Stimulated activated CD8-positive, alpha-beta memory T cell treated with anti-CD3 and anti-CD28 coated beads, Interleukin-12 subunit alpha, Interleukin-12 subunit beta, amount 100 ng/mL, for 4 hours (primary cell): ENCODE measurements around the gene NFX1.

ENCODE experiments used
- DNase-seq: peaks from one replicate; pipeline ENCODE4 v3.0.0-alpha.2; 2020; ENCODE audit warnings: low read depth

The NFX1 gene

DNA sequence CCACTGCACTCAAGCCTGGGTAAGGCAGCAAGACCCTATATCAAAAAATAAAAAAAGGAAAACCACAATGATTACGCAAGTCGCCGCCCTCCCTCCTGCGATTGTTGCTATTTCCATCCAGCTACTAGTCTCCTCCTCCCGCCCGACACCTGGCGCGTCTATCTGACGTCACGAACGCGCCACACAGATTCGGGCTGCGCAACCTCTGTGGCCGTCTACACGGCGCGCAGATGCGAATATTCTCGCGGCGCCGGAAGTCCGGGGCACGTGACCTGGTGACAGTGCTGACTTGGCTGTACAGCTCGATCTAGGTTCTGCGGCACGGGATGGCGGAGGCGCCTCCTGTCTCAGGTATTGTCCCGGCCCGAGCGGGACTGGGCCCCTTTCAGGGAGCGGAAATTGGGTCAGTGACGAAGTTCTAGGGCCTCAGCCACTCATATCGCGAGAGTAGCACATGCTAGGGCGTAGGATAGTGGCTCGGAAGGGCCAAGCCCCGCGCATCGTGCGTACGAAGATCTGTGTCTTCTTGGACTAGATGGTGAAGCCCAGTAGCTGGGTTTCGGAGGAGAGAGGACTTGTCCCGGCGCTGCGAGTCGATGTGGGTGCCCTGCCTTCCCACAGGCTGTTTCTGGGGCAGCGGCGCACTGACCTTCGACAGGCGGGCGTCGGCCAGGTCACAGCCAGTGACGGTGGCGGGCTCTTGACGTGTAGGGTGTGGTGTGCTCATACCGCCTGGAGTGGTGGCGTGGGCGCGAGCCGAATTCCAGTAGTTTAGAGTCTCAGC lies at the start of gene NFX1:
TSS of gene NFX1 (plus strand) at position 270 of the 784 bp plus-strand sequence. CDS start at position 327, 57 bp downstream.
- peak; percentile 98 for DNase-seq

DNA sequence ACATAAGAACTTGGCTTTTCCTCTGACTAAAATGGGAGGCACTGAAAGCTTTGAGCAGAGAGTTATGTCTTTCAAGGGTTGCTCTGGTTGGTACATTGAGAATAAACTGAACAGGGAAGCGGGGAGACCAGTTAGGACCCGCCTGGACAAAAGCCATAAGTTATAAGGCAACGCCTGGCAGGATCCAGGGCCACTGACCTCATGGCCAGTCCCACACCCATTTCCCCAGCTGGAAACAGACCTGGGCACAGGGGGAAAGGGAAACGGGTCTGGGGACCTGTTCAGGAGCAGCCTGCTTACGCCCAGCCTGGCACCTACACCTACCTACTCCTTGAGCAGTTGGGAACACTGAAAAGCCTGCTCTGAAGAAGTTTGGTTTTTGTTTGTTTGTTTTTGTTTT lies 49.0 kb upstream of the NFX1 start:
- no peak for DNase-seq

DNA sequence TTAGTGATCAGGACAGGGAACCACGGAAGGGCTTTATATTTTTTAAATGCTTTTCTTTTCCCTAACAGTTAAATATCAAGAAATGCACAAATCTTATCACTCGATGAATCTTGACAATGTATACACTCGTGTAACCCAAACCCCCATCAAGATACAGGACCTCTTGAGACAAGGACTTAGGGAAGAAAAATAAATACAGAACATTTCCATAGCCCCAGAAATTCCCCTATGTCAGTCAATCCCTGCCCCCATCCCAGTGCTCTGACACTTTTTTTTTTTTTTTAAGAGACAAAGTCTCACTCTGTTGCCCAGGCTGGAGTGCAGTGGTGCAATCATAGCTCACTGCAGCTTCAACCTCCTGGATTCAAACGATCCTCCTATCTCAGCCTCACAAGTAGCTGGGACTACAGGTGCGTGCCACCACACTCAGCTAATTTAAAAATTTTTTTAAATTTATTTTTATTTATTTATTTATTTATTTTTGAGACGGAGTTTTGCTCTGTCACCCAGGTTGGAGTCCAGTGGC lies 47.6 kb upstream of the NFX1 start:
- no peak for DNase-seq

DNA sequence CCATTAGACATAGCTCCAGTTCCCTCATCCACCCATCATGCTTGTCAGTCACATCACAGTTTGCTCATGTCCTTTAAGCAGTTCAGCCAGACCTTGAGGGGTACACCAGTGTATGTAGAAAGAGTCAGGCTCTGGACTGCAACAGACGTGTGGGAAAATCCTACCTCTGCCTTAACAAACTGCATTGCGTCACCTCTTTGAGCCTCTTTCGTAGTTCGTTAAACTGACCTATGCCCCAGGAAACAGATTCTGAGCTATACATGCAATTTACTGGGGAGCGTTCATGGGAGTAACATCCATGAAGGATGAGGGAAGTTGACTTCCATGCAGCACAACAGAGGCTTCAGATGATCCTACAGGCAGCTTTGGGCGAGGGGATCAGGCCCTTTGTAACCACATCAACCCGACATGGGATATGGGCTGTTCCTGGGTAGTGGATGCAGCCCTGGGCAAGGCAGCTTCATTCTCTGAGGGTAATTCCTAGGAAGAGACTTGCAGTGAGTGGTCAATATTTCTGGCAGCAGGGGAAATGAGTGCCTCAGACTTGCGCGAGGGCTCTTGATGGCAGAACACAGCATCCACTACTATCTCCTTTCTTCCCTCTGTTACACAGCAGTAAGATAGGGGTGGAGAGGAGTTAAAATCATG lies 46.1 kb upstream of the NFX1 start:
- DNase-seq: no peak

DNA sequence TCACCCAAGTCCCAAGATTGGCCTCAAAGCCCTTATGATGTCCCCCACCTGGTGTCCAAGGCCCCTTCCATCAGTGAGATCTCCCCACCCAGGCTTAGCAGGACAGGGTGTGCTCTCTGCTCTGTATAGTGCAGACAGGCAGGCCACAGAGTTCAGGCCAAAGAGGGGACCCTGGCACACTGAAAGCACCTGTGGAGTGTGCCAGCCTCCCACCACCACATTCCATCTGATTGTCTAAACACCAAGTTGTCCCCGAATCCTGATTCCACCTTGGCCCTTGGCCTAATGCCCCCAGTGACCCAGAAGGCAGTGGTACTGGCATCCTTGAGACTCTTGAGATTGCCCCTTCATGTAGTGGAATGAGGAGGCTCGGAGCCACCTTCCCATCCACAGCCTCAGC lies 45.0 kb upstream of the NFX1 start:
- no peak for DNase-seq

DNA sequence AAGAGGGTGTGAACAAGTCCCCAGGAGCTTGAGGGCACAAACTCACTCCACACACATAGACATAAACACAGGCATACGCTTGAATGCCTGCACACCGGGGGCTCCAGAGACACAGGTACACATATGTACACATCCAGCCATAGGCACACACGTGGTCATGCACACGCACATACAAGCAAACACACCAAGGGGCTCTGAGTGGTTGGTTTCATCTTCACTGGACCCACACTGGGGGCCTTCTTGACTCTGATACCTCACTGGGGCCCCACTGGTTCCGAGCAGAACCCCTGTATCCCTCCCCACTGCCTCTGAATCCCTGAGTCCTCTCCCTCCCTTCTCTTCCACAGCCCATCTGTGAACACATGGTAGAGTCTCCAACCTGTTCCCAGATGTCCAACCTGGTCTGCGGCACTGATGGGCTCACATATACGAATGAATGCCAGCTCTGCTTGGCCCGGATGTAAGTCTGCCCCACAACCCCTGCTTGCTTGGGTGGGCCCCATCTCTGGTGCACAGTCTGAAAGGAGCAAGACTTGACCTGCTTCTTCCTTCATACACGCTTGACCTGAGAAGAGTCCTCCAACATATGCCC lies 44.0 kb upstream of the NFX1 start:
- DNase-seq: no peak

DNA sequence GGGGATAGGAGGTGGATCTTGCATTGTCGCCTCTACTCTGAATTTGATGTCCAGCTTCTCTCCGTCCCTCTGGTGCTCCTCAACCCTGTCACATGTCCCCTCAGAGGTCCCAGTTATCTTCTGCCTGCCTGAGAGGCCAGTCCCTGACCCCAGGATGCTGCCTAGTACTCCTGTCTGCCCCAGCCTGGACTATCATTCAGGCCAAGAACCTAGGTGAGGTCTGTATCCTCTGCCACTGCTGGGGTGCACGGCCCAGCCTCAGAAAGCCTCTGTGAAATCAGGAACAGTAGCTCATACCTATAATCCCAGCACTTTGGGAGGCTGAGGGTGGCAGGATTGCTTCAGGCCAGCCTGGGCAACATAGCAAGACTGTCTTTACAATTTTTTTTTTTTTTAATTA lies 41.7 kb upstream of the NFX1 start:
- no peak for DNase-seq

DNA sequence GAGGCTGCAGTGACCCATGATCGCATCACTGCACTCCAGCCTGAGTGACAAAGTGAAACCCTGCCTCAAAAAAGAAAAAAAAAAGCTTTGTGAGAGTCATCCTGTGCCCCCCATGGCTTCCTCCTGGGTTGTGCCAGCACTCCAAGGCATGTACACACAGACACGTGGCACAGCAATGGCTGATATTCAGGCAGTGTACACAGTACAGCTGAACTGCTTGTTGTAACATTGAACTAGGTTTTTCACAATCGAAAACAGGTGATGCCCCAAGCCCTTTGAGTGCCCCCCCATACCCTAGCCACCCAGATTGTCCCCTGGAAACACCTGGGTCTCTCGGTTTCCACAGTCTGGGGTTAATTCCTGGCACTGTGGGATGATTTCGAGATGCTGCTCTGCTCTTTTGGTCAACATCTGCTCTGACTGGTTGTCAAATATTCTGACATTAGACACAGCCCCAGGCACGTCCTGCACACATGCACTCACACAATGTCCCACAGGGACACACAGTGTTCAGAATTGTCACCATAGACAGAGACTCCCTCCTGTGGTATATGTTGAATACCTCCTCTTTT lies 41.1 kb upstream of the NFX1 start:
- no peak for DNase-seq

DNA sequence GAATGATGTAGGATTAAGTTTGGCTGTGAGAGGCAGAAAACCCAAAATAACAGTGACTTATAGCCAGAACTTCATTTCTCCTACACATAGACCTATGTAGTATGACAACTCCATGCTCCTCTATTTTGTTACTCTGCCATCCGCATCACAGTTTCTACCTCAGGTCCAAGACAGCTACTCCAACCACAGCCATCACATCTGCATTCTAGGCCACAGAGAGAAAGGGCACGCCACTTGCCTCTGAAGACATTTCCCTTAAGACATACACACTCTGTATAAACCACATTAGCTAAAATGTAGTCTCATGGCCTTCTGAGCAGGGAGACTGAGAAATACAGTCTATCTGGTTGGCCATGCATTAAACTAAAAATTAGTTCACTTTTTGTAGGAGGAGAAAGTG lies 40.3 kb upstream of the NFX1 start:
- no peak for DNase-seq

DNA sequence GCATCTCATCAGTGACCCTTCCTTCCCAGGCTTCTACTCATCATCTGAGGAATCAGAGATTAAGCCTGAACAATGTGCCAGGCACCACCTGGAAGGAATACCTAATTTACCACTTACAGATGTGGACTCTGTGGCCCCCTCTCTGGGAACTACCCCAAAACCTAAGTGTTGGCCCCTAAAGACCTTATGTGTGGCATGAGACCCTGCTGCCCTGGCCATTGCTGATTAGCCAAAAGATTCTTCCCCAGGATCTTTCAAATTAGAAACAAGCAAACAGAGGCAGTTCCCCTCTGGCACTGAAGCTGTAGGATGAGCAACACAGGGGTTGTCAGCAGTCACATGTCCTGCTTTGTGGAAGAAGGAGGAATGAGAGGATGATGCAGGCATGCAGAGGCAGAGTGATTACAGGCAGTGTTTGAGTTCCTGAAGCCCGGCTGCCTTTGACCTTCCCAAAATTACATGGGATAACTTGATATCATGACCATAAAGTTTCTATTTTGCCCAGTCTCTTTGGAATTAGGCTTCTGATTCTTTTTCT lies 39.8 kb upstream of the NFX1 start:
- no peak for DNase-seq

DNA sequence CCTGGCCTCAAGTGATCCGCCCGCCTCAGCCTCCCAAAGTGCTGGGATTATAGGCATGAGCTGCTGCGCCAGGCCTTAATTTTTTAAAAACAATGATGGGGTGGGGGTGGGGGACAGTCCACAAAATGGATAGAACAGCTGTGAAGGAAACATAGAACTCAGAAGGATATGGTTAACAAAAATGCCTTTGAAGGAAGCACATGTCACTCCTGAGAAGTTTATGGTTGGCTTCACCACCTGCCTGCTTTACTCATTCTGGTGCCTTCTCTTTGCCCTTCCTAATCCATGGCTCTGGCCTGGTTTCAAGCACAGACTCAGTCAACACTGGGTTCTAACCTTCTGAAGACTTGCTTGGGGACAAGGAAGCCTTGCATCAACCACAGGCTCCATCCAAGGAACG lies 36.1 kb upstream of the NFX1 start:
- no peak for DNase-seq

DNA sequence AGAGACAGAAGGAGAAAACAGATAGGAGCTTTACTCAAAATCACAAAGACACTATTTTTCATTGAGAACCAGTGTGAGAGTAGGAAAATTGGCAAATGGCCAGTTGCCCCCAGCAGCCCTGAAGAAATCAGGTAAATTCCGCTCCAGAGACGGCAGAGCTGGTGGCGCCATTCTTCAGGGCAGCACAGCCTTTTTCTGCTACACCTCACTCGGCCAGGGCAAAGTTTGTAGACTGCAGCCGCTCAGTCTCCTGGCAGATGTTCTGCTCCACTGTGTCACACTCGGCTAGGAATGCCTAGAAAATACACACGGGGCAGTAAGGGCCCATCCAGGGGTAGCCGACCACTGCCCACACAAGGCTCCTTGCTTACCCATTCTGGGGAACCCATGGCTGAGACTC lies 35.3 kb upstream of the NFX1 start:
- DNase-seq: no peak

DNA sequence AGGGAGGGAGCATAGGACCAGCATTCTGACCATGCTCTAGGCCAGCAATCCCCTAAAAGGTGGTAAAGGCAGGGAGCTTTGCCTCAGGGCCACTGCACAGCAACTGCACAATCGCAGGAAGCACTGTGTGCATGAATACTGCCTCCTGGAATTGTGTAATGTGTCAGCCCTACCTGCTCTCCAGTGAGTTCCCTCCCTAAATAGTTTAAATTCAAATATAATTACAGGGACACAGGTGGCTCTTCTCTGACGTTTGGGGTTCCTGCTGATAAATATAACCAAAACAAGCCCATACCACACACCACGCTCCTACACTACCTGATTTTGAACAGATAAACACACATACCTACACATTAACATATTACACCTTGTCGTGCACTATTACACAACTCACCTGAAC lies 34.8 kb upstream of the NFX1 start:
- no peak for DNase-seq

DNA sequence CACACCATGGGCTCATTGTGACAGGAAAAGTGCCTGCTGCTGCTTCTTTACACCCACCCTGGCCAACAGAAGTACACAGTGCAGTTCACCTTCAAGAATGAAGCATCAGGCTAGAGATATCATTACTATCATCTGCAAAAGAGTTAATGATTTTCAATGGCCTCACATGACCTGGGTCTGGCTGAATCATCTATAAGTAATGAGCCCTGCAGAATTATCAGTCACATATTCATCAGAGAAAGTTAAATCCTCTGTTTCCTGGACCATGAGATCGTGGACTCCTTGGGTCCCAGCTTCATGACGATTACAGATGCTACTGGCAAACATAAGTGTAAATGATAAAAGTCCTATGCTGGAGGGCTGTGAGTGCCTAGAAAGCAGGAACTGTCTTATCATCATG lies 34.1 kb upstream of the NFX1 start:
- DNase-seq: no peak

DNA sequence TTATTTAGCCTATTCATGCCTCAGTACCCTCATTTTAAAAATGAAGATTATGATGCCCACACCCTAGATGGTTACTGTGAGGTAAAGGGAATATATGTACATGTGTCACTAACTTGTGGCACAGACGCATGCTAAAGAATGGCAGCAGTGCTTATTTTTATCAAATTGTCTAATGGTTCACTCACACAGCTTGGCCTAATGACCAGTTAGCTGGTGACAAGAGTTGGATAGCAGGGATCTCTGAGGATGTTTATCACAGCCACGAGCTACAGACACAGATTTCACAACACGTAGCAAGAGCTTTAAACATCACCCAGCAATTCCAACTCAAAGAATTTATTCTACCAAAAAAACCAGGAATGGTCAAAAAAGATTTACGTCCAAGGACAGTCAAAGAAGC lies 33.0 kb upstream of the NFX1 start:
- no peak for DNase-seq

DNA sequence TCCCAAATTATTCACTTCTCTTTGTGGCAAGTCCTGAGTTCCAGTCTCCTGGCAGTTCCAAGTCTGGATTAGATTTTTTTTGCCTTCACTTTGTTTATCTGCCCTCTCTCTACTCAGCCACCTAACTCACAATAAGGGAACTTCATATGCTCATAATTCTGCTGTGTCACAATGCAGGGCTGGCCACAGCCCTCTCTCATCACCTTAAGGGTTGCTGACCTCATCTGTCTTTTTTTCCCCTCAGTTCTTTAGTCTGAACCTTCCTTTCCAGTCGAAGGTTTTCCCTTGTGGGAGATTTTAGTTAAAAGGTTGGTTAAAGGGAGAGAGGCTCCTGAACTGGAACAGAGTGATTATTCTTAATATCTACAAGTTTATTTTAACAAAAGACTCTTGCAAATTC lies 29.9 kb upstream of the NFX1 start:
- no peak for DNase-seq

DNA sequence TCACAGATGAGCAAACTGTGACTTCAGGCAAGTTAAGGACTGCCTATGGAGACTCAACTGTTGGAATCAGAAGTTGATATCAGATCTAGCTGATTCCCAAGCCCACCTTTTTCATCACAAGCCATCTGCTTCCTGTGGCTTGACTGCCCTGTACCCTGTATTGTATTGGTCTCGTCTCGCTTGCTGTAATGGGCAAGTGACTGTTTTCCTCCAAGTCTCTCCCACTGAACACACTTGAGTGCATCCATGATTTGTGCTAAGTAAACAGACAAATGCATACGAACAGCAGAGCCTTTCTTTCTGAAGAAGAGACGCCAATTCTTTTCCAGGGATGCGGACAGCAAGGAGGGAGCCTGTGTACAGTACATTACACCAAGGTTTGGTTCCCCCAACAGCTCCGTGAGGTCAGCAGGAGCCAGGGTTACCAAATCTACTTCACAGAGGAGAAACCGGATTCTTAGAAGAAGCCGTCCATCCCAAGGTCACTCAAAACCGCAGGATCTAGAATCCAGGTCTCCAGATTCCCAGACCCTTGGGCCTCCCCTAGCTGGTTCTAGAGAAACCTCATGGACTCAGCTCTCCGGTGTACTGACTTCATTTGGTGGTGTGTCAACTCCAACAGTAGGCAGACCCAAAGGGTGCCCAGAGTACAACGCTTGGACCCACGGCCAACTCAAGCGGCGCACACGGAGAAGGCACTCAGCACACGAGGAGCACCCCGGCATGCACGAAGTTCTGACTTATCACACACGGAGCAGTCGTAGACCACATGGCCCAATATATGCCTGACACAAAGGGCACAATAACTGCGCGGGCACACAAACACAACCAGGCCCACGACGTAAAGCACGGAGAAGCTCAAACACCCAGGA lies 26.9 kb upstream of the NFX1 start:
- DNase-seq: peak; percentile 7

DNA sequence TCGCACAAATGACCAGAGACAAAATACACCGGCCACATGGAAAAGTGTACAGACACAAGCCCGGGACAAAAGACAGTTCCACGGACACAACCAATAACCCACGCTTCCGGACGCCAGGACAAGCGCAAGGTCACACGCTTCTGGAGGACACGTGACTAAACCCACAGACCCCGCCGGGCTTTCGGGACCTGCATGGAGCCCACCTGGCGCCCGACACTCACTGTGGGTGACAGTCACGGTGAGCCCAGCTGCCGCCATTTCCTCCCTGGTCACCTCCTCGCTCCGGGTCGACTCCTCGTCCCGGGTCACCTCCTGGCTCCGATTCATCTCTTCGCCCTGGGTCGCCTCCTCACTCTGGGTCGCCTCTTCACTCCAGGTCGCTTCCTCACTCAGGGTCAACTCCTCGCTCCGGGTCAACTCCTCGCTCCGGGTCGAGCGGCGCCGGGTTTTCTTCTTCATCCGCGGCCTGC lies 26.3 kb upstream of the NFX1 start:
- peak; percentile 12 for DNase-seq

DNA sequence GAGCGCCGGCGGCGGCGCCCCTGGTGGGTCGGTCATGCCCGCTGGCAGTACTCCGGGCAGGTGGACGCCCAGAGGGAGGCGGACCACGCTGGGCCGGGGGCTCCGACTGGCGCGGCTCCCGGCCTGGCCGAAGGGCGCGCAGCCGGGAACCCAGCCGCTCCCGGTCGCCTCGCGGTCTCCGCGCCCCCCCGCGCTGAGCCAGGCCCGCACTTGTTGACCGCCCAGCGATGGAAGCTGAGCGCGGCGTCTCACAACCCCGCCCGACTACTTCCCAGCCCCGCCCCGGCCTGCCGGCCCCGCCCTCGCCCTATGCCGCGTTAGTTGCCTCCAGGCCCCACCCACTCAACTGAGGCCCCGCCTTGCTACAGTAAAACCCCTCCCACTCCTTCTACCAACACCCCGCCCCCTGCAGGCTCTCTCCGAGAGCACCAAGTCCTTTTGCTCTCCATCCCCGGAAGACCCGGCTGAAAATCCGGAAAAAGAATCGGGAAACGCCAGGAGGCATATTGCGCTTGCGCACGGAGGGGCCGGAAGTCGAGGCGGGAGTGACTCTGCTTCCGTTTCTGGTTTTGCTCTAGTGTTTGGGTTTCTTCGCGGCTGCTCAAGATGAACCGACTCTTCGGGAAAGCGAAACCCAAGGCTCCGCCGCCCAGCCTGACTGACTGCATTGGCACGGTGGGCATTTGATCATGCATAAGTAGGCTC lies 25.7 kb upstream of the NFX1 start, which contains the start of the genes BAG1 and CHMP5:
TSS of gene BAG1 (minus strand) at position 236 of the 705 bp plus-strand sequence.
TSS of gene CHMP5 (plus strand) at position 577 of the 705 bp plus-strand sequence. CDS start at position 607, 30 bp downstream.
- DNase-seq: peak; percentile 99

DNA sequence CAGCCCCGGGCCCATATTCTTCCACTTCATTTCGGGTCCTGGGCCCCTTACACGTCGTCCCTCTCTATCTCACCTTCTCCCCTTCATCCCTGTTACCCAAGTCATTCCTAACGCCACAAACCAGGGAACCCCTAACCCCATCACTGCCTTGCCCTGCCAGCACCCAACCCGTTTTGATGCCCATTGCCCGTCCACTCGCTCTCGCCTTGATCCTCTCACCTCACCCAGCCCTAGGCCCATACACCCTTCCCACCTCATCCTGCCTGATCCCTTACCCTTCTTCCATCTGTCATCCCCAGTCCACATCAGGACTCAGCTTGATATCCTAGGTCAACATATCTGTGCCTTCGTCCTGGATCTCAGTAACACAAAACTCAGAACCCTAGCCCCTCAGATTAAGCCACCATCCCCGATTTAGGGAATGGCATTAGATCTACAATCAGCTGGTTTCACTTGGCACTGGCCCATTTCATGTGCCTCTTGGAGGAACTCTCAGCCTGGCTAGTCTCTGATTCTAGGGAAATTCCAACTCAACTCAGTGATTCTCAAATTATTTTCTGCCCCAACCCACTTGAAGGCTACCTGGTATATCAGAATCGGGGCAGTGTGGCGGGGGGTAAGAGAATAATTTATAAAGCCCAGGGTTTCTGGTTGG lies 25.0 kb upstream of the NFX1 start:
- DNase-seq: no peak
